Activated B cell treated with CpG ODN at 0.5 μM for 24 hours (primary cell): ENCODE measurements around the gene SLC35E4. TPM values are rescaled to one million over a fixed set of nuclear protein-coding genes. Genes with fewer than 3 reads are reported as not detected.
A peak's percentile ranks its signal among the peaks of the same experiment; 100 is the strongest.

Experiments used
- ATAC-seq: fragments of 200-7000 bp; cut with Tn5 transposase; one replicate; pipeline ENCODE4 v1.10.0; 2021; ENCODE audit warnings: low read depth, mild to moderate bottlenecking, moderate library complexity
- CTCF ChIA-PET: fragments of 350-600 bp; sonication (Branson Sonifier 250); formaldehyde crosslinking; loops from one replicate; lab custom pipeline; 2021; ENCODE audit warnings: antibody characterized with exemption; lab: Charles Lee
- POLR2A ChIA-PET: fragments of 350-600 bp; sonication (Branson Sonifier 250); formaldehyde crosslinking; loops from one replicate; lab custom pipeline; 2021; ENCODE audit warnings: antibody characterized with exemption; lab: Charles Lee
- DNase-seq: peaks from one replicate; pipeline ENCODE4 v3.0.0; 2022
- H3K27ac Mint-ChIP-seq: one replicate; pipeline ENCODE4 v1.8.0; 2020; ENCODE audit warnings: mixed read lengths
- H3K27me3 Mint-ChIP-seq: one replicate; pipeline ENCODE4 v1.8.0; 2021; ENCODE audit warnings: mixed read lengths
- H3K36me3 Mint-ChIP-seq: one replicate; pipeline ENCODE4 v1.8.0; 2021; ENCODE audit warnings: low read depth, mixed read lengths
- H3K4me1 Mint-ChIP-seq: one replicate; pipeline ENCODE4 v1.8.0; 2021; ENCODE audit warnings: mixed read lengths
- H3K4me3 Mint-ChIP-seq: one replicate; pipeline ENCODE4 v1.8.0; 2020; ENCODE audit warnings: mild to moderate bottlenecking, mixed read lengths
- H3K9me3 Mint-ChIP-seq: one replicate; pipeline ENCODE4 v1.8.0; 2020; ENCODE audit warnings: mixed read lengths
- CTCF ChIP-seq: fragments of 200-600 bp; IDR thresholded peaks from one replicate; pipeline ENCODE4 v1.8.0; 2022; ENCODE audit warnings: antibody characterized with exemption, mild to moderate bottlenecking
- intact Hi-C: fragments of 100-400 bp; cut with micrococcal nuclease; formaldehyde crosslinking; loops from one replicate; pipeline ENCODE4 v1.15.1; 2024
- total RNA-seq: library from RNA; stranded (reverse); gene quantifications from 2 replicates; pipeline ENCODE4 v1.2.3, GENCODE V29; 2022

Gene SLC35E4
- total RNA-seq, 1 donor from 2014 or later = 1.8 TPM

- no peaks in the 10 kb centered on the region for H3K9me3 Mint-ChIP-seq
- ChIA-PET POLR2A (interaction anchor here (0.6 kb wide), 1 partner anchor 279 kb away, joined by 9 read pairs; no protein-coding TSS in a partner anchor), CTCF (no interaction called here)
- intact Hi-C loops = no loop called here
- H3K4me1 Mint-ChIP-seq = peaks cover 7% of the 10 kb centered on the region
- no peaks in the 10 kb centered on the region for H3K27me3 Mint-ChIP-seq
- ATAC-seq (no peak), DNase-seq (no peak)
- no peak overlapping the region for H3K4me3 Mint-ChIP-seq
- peaks cover 3% of the 10 kb centered on the region for H3K36me3 Mint-ChIP-seq
- TF ChIP-seq CTCF = no peak
- no peak overlapping the region for H3K27ac Mint-ChIP-seq
Measured at GRCh38 chr22:30640839-30641430, 5.4 kb downstream of the SLC35E4 start.

- Mint-ChIP-seq H3K4me3 (no peak overlapping the region), H3K36me3 (peaks cover 3% of the 10 kb centered on the region), H3K4me1 (no peaks in the 10 kb centered on the region), H3K27me3 (no peaks in the 10 kb centered on the region), H3K27ac (no peak overlapping the region), H3K9me3 (no peaks in the 10 kb centered on the region)
- CTCF ChIA-PET = no interaction called here
- no peak for ATAC-seq
- no peak for DNase-seq
- POLR2A ChIA-PET = no interaction called here
- intact Hi-C loops = no loop called here
- TF ChIP-seq CTCF = no peak
Measured at GRCh38 chr22:30643055-30643875, 7.7 kb downstream of the SLC35E4 start.

- TF ChIP-seq CTCF = no peak
- Mint-ChIP-seq H3K4me3 (no peak overlapping the region), H3K27me3 (no peaks in the 10 kb centered on the region), H3K36me3 (no peaks in the 10 kb centered on the region), H3K4me1 (peaks cover 12% of the 10 kb centered on the region), H3K27ac (no peak overlapping the region), H3K9me3 (no peaks in the 10 kb centered on the region)
- ATAC-seq = no peak
- ChIA-PET POLR2A (interaction anchor here (0.6 kb wide), 1 partner anchor 148 kb away, joined by 4 read pairs; no protein-coding TSS in a partner anchor), CTCF (no interaction called here)
- intact Hi-C loops = no loop called here
- no peak for DNase-seq
Measured at GRCh38 chr22:30646518-30647160, 11.1 kb downstream of the SLC35E4 start.

- no peak for TF ChIP-seq CTCF
- ATAC-seq (no peak), DNase-seq (no peak)
- Mint-ChIP-seq H3K9me3 (no peaks in the 10 kb centered on the region), H3K27ac (no peak overlapping the region), H3K36me3 (no peaks in the 10 kb centered on the region), H3K4me1 (peaks cover 12% of the 10 kb centered on the region), H3K27me3 (no peaks in the 10 kb centered on the region), H3K4me3 (no peak overlapping the region)
- ChIA-PET POLR2A (no interaction called here), CTCF (no interaction called here)
- intact Hi-C loops = no loop called here
Measured at GRCh38 chr22:30647536-30647935, 12.0 kb downstream of the SLC35E4 start.

GRCh38 chr22:30648825-30649224 is 13.2 kb downstream of the SLC35E4 start:
- H3K36me3 Mint-ChIP-seq = no peaks in the 10 kb centered on the region
- ATAC-seq = no peak
- H3K4me3 Mint-ChIP-seq = no peak overlapping the region
- intact Hi-C loops = loop anchor here (1.0 kb wide), 2 partner anchors 14 to 18 kb away; partner anchors contain the start of genes DUSP18 and SLC35E4
- ChIA-PET CTCF (interaction anchor here (1.3 to 2.7 kb wide), 2 partner anchors 14 to 106 kb away, joined by 5 to 11 read pairs; partner anchors contain the start of gene SLC35E4), POLR2A (interaction anchor here (3.1 kb wide), 1 partner anchor 14 kb away, joined by 23 read pairs; the partner anchor contains the start of gene SLC35E4)
- no peaks in the 10 kb centered on the region for H3K27me3 Mint-ChIP-seq
- peak overlapping the region; percentile 66 for H3K27ac Mint-ChIP-seq
- no peaks in the 10 kb centered on the region for H3K9me3 Mint-ChIP-seq
- TF ChIP-seq CTCF = no peak
- peaks cover 12% of the 10 kb centered on the region for H3K4me1 Mint-ChIP-seq
- DNase-seq = no peak
